ENCODE data around the gene LOX.

DNA sequence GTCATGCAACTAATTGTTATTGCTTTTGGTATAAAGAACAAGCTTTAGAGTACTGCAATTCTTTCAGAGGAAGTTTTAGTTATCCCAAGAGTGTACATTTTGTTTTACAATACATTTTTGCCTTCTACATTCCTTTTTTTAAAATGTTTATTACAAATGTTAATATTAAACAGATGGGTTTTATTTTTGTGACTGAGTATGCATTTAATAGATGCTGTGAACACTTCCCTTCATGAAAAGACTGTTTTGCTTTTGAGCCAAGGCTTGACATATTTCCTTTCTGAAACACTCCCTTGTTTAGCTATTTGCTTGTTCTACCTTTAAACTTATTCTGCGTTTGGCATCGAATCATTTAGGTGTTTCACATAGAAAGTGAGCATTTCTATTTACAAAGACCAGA, 36.4 kb upstream of the LOX start:
- TF ChIP-seq POLR2A (IDR thresholded peaks at IDR 0.05; ENCODE audit: low read length) (no peak), GATA1 (IDR thresholded peaks at IDR 0.05; ENCODE audit: low read depth, low read length) (no peak)
